ENCODE results near the gene S100A8. TPM values are rescaled to one million over a fixed set of nuclear protein-coding genes. Genes with fewer than 3 reads are reported as not detected.

S100A8 gene
- total RNA-seq, 1 donor from 2014 or later: not detected

GRCh38 chr1:153342178-153342577 is 48.7 kb downstream of the S100A8 start:
- DNase-seq (ENCODE audit: low spot score): no peak
- H3K4me3 Mint-ChIP-seq: no peak overlapping the region

DNA sequence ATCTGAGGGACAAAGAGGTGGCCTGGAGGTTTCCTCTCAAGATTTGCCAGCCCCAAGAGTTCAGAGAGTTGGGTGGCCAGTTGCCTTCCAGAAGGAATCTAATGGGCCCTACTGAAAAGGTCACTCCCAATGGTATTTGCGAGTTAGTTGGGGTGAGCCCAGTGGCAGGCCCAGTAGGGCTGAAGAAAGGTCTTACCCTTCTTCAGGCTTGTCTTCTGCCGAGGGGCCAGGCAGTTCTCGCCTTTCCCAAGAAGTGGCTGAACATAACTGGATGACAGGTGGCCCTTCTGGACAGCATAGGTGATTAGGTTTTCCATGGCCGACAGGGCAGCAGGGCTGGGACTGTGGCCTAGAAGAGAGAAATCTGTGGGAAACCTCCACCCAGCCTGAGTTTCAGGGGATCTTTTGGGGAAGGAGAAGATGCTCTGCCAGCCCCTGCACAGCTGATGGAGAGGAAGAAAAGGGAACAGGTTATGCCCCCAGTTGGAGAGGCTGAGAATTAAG is 49.4 kb downstream of the S100A8 start:
- no peak overlapping the region for H3K4me2 ChIP-seq
- H3K4me3 ChIP-seq: no peak overlapping the region
- Mint-ChIP-seq H3K27me3 (ENCODE audit: insufficient read depth, low read depth) (peaks cover 5% of the 10 kb centered on the region), H3K9me3 (no peaks in the 10 kb centered on the region), H3K27ac (no peak overlapping the region), H3K4me1 (no peaks in the 10 kb centered on the region), H3K4me3 (no peak overlapping the region), H3K36me3 (no peaks in the 10 kb centered on the region)
- no peak overlapping the region for H3K27ac ChIP-seq
- H3K4me1 ChIP-seq: no peaks in the 10 kb centered on the region
- no peak overlapping the region for H2AFZ ChIP-seq (replicated peaks)
- no peaks in the 10 kb centered on the region for H3K79me2 ChIP-seq (ENCODE audit: low read depth)
- H3K9me3 ChIP-seq (ENCODE audit: low read depth): no peaks in the 10 kb centered on the region
- TF ChIP-seq EZH2 (IDR thresholded peaks at IDR 0.05) (no peak), EZH2phosphoT487 (IDR thresholded peaks at IDR 0.05) (no peak)
- TF ChIP-seq, protein P1, sequence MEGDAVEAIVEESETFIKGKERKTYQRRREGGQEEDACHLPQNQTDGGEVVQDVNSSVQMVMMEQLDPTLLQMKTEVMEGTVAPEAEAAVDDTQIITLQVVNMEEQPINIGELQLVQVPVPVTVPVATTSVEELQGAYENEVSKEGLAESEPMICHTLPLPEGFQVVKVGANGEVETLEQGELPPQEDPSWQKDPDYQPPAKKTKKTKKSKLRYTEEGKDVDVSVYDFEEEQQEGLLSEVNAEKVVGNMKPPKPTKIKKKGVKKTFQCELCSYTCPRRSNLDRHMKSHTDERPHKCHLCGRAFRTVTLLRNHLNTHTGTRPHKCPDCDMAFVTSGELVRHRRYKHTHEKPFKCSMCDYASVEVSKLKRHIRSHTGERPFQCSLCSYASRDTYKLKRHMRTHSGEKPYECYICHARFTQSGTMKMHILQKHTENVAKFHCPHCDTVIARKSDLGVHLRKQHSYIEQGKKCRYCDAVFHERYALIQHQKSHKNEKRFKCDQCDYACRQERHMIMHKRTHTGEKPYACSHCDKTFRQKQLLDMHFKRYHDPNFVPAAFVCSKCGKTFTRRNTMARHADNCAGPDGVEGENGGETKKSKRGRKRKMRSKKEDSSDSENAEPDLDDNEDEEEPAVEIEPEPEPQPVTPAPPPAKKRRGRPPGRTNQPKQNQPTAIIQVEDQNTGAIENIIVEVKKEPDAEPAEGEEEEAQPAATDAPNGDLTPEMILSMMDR (IDR thresholded peaks at IDR 0.05): no peak
- H3K9ac ChIP-seq: no peak overlapping the region
- H3K27me3 ChIP-seq: no peaks in the 10 kb centered on the region
- DNase-seq (ENCODE audit: low spot score): no peak
- no peaks in the 10 kb centered on the region for H3K36me3 ChIP-seq
- no peaks in the 10 kb centered on the region for H3F3A ChIP-seq (ENCODE audit: low read depth)
- no peaks in the 10 kb centered on the region for H4K20me1 ChIP-seq (ENCODE audit: low read depth)

More at GRCh38 chr1:153342178-153342577, 48.7 kb downstream of the S100A8 start:
- no peaks in the 10 kb centered on the region for H3K9me3 Mint-ChIP-seq
- Histone ChIP-seq H3K4me1 (no peaks in the 10 kb centered on the region), H3K36me3 (no peaks in the 10 kb centered on the region), H3K9me3 (ENCODE audit: low read depth) (no peaks in the 10 kb centered on the region), H3K9ac (no peak overlapping the region), H3K27ac (no peak overlapping the region), H4K20me1 (ENCODE audit: low read depth) (no peaks in the 10 kb centered on the region), H2AFZ (replicated peaks) (no peak overlapping the region), H3K27me3 (no peaks in the 10 kb centered on the region), H3K4me3 (no peak overlapping the region), H3K4me2 (no peak overlapping the region), H3F3A (ENCODE audit: low read depth) (no peaks in the 10 kb centered on the region), H3K79me2 (ENCODE audit: low read depth) (no peaks in the 10 kb centered on the region)
- no peak overlapping the region for H3K27ac Mint-ChIP-seq
- no peaks in the 10 kb centered on the region for H3K4me1 Mint-ChIP-seq
- TF ChIP-seq EZH2phosphoT487 (IDR thresholded peaks at IDR 0.05): no peak
- TF ChIP-seq, protein P1 (IDR thresholded peaks at IDR 0.05): no peak
- no peak for TF ChIP-seq EZH2 (IDR thresholded peaks at IDR 0.05)
- H3K36me3 Mint-ChIP-seq: no peaks in the 10 kb centered on the region
- peaks cover 5% of the 10 kb centered on the region for H3K27me3 Mint-ChIP-seq (ENCODE audit: insufficient read depth, low read depth)

DNA sequence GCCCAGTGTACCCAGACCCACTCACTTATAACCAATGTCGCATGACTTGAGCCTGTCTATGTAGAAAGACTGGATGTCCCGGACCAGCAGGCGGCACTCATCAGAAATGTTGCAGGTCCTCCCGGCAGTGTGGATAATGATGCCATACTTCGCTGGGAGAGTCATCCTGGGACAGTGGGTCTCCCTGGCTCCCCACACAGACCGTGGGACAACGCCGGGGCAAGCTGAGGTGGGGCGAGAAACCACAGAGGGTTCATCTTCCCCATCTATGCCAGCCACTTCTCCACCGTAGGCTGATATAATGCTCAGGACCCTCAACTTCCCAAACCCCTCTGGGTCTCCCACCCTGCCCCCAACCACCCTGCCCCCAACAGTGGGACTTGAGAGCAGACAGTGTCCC is 50.5 kb downstream of the S100A8 start:
- no peaks in the 10 kb centered on the region for H3K27me3 ChIP-seq
- no peak overlapping the region for H3K27ac Mint-ChIP-seq
- H3K4me1 Mint-ChIP-seq: no peaks in the 10 kb centered on the region
- H3K36me3 ChIP-seq: no peaks in the 10 kb centered on the region
- no peaks in the 10 kb centered on the region for H3K36me3 Mint-ChIP-seq
- H4K20me1 ChIP-seq (ENCODE audit: low read depth): no peaks in the 10 kb centered on the region
- no peaks in the 10 kb centered on the region for H3K4me1 ChIP-seq
- no peaks in the 10 kb centered on the region for H3F3A ChIP-seq (ENCODE audit: low read depth)
- no peaks in the 10 kb centered on the region for H3K9me3 ChIP-seq (ENCODE audit: low read depth)
- no peak for TF ChIP-seq EZH2 (IDR thresholded peaks at IDR 0.05)
- TF ChIP-seq, protein P1 (IDR thresholded peaks at IDR 0.05): no peak
- no peak for TF ChIP-seq EZH2phosphoT487 (IDR thresholded peaks at IDR 0.05)
- H3K9ac ChIP-seq: no peak overlapping the region
- no peaks in the 10 kb centered on the region for H3K79me2 ChIP-seq (ENCODE audit: low read depth)
- H3K4me3 Mint-ChIP-seq: no peak overlapping the region
- DNase-seq (ENCODE audit: low spot score): no peak
- H3K27ac ChIP-seq: no peak overlapping the region
- H2AFZ ChIP-seq (replicated peaks): no peak overlapping the region
- peaks cover 8% of the 10 kb centered on the region for H3K27me3 Mint-ChIP-seq (ENCODE audit: insufficient read depth, low read depth)
- H3K4me2 ChIP-seq: no peak overlapping the region
- H3K9me3 Mint-ChIP-seq: no peaks in the 10 kb centered on the region
- H3K4me3 ChIP-seq: no peak overlapping the region

Small RNA genes within 50 kb of the gene (small RNA-seq; reads per million reads assigned to genes)
- gene S100A15A: not detected

Other genes with a start within 250 kb of the S100A8 start
- not detected in 2 replicates for gene SPRR2G, start 240.2 kb downstream of the S100A8 start, total RNA-seq (ENCODE audit: low replicate concordance)
- not detected in 2 replicates for gene LELP1, start 187.6 kb downstream of the S100A8 start, total RNA-seq (ENCODE audit: low replicate concordance)
- not detected in 2 replicates for gene PRR9, start 173.5 kb downstream of the S100A8 start, total RNA-seq (ENCODE audit: low replicate concordance)
- gene LORICRIN, start 131.4 kb downstream of the S100A8 start, total RNA-seq (ENCODE audit: low replicate concordance): not detected in 2 replicates
- gene PGLYRP3, start 78.1 kb downstream of the S100A8 start, total RNA-seq (ENCODE audit: low replicate concordance): not detected in 2 replicates
- not detected in 2 replicates for gene PGLYRP4, start 42.2 kb downstream of the S100A8 start, total RNA-seq (ENCODE audit: low replicate concordance)
- not detected in 2 replicates for gene S100A9, start 33.2 kb downstream of the S100A8 start, total RNA-seq (ENCODE audit: low replicate concordance)
- not detected in 2 replicates for gene S100A12, start 15.5 kb downstream of the S100A8 start, total RNA-seq (ENCODE audit: low replicate concordance)
- gene S100A7A, start 25.4 kb upstream of the S100A8 start, total RNA-seq (ENCODE audit: low replicate concordance): not detected in 2 replicates
- gene S100A7, start 69.6 kb upstream of the S100A8 start, total RNA-seq (ENCODE audit: low replicate concordance): not detected in 2 replicates
- 0.34 TPM in 1 of 2 replicates, not detected in the other for gene S100A6, start 144.9 kb upstream of the S100A8 start, total RNA-seq (ENCODE audit: low replicate concordance)
- gene S100A5, start 149.9 kb upstream of the S100A8 start, total RNA-seq (ENCODE audit: low replicate concordance): not detected in 2 replicates
- 22.4 and 34.3 TPM in 2 replicates for gene S100A4, start 154.7 kb upstream of the S100A8 start, total RNA-seq (ENCODE audit: low replicate concordance)
- not detected in 2 replicates for gene S100A3, start 158.2 kb upstream of the S100A8 start, total RNA-seq (ENCODE audit: low replicate concordance)
- not detected in 2 replicates for gene S100A2, start 174.8 kb upstream of the S100A8 start, total RNA-seq (ENCODE audit: low replicate concordance)
- gene S100A16, start 222.1 kb upstream of the S100A8 start, total RNA-seq (ENCODE audit: low replicate concordance): 12.4 and 13.1 TPM in 2 replicates
- not detected in 2 replicates for gene S100A14, start 225.3 kb upstream of the S100A8 start, total RNA-seq (ENCODE audit: low replicate concordance)
- 78.9 and 87.4 TPM in 2 replicates for gene S100A13, start 236.4 kb upstream of the S100A8 start, total RNA-seq (ENCODE audit: low replicate concordance)
- 0.74 TPM in 1 of 2 replicates, not detected in the other for gene S100A1, start 237.4 kb upstream of the S100A8 start, total RNA-seq (ENCODE audit: low replicate concordance)
- gene CHTOP, start 243.0 kb upstream of the S100A8 start, total RNA-seq (ENCODE audit: low replicate concordance): 96.1 and 104 TPM in 2 replicates